IPS-11a (cell line): ENCODE measurements around the gene PAAF1.

ENCODE experiments used
- H3K4me3 ChIP-seq: one replicate; pipeline ENCODE4 v1.5.1; 2013; ENCODE audit warnings: low read depth, low read length, control low read depth

The PAAF1 gene

GRCh38 chr11:73971175-73971719 is 94.4 kb downstream of the PAAF1 start:
- no peak overlapping the region for H3K4me3 ChIP-seq

- no peak overlapping the region for H3K4me3 ChIP-seq
Observed at GRCh38 chr11:73972187-73972586, 95.4 kb downstream of the PAAF1 start.

- no peak overlapping the region for H3K4me3 ChIP-seq
Observed at GRCh38 chr11:73972620-73973449, 96.0 kb downstream of the PAAF1 start.

GRCh38 chr11:73974604-73975478 is 98.0 kb downstream of the PAAF1 start:
- no peak overlapping the region for H3K4me3 ChIP-seq

GRCh38 chr11:73975479-73975757 is 98.6 kb downstream of the PAAF1 start:
- H3K4me3 ChIP-seq: no peak overlapping the region

- H3K4me3 ChIP-seq: no peak overlapping the region
Observed at GRCh38 chr11:73976451-73977151, 99.8 kb downstream of the PAAF1 start.

GRCh38 chr11:73977856-73978519 is 101.2 kb downstream of the PAAF1 start:
- H3K4me3 ChIP-seq: no peak overlapping the region

GRCh38 chr11:73978576-73979086 is 101.8 kb downstream of the PAAF1 start:
- no peak overlapping the region for H3K4me3 ChIP-seq

- H3K4me3 ChIP-seq: no peak overlapping the region
Observed at GRCh38 chr11:73980001-73980961, 103.5 kb downstream of the PAAF1 start.
